H9 (cell line): ENCODE measurements around the gene ARHGAP30. TPM values are rescaled to one million over a fixed set of nuclear protein-coding genes. Genes with fewer than 3 reads are reported as not detected.

Experiments used
- DNase-seq: peaks from one replicate; pipeline ENCODE4 v3.0.0-alpha.2; 2017
- H2AFZ ChIP-seq: one replicate; pipeline ENCODE4 v1.6.1; 2013; ENCODE audit warnings: mild to moderate bottlenecking, low read length, control low read depth, moderate library complexity
- H2AK5ac ChIP-seq: 2 replicates; pipeline ENCODE4 v1.6.1; 2013; ENCODE audit warnings: low read length, control low read depth, mixed read lengths; ENCODE audit not compliant: insufficient read length
- H2BK120ac ChIP-seq: one replicate; pipeline ENCODE4 v1.6.1; 2013; ENCODE audit warnings: low read depth, mild to moderate bottlenecking, low read length, control low read depth, inconsistent platforms; ENCODE audit not compliant: poor library complexity, severe bottlenecking
- H2BK12ac ChIP-seq: 2 replicates; pipeline ENCODE4 v1.6.1; 2013; ENCODE audit warnings: low read length, control low read depth, mixed read lengths, low read depth; ENCODE audit not compliant: insufficient read length
- H2BK15ac ChIP-seq: 2 replicates; pipeline ENCODE4 v1.6.1; 2013; ENCODE audit warnings: low read depth, low read length, control low read depth
- H2BK20ac ChIP-seq: one replicate; pipeline ENCODE4 v1.6.1; 2013; ENCODE audit warnings: low read depth, mild to moderate bottlenecking, low read length, control low read depth, inconsistent platforms; ENCODE audit not compliant: poor library complexity, severe bottlenecking
- H2BK5ac ChIP-seq: 2 replicates; pipeline ENCODE4 v1.6.1; 2013; ENCODE audit warnings: low read length, control low read depth, mixed read lengths; ENCODE audit not compliant: insufficient read length
- H3K14ac ChIP-seq: 2 replicates; pipeline ENCODE4 v1.6.1; 2013; ENCODE audit warnings: low read length, control low read depth; ENCODE audit not compliant: insufficient read depth
- H3K18ac ChIP-seq: 2 replicates; pipeline ENCODE4 v1.6.1; 2013; ENCODE audit warnings: low read depth, mild to moderate bottlenecking, mixed read lengths, low read length, control low read depth; ENCODE audit not compliant: insufficient read length
- H3K23ac ChIP-seq: 2 replicates; pipeline ENCODE4 v1.6.1; 2013; ENCODE audit warnings: low read length, control low read depth, mixed read lengths, low read depth; ENCODE audit not compliant: insufficient read length
- H3K23me2 ChIP-seq: 2 replicates; pipeline ENCODE4 v1.6.1; 2013; ENCODE audit warnings: low read depth, mild to moderate bottlenecking, mixed read lengths, low read length, control low read depth; ENCODE audit not compliant: insufficient read length, poor library complexity, severe bottlenecking
- H3K27ac ChIP-seq: 2 replicates; pipeline ENCODE4 v1.5.1; 2013; ENCODE audit warnings: low read length, control low read depth, mixed read lengths, low read depth; ENCODE audit not compliant: insufficient read length
- H3K27me3 ChIP-seq: 2 replicates; pipeline ENCODE4 v1.6.1; 2013; ENCODE audit warnings: low read length, control low read depth, inconsistent platforms; ENCODE audit not compliant: insufficient read depth
- H3K4ac ChIP-seq: 2 replicates; pipeline ENCODE4 v1.6.1; 2013; ENCODE audit warnings: low read depth, mild to moderate bottlenecking, control low read depth, inconsistent platforms, low read length, moderate library complexity
- H3K4me1 ChIP-seq: 2 replicates; pipeline ENCODE4 v1.6.1; 2013; ENCODE audit warnings: low read length, control low read depth, inconsistent platforms; ENCODE audit not compliant: insufficient read depth
- H3K4me2 ChIP-seq: 2 replicates; pipeline ENCODE4 v1.6.1; 2013; ENCODE audit warnings: low read length, control low read depth, mixed read lengths; ENCODE audit not compliant: insufficient read length, insufficient read depth
- H3K56ac ChIP-seq: 2 replicates; pipeline ENCODE4 v1.6.1; 2013; ENCODE audit warnings: low read depth, mild to moderate bottlenecking, mixed read lengths, low read length, control low read depth; ENCODE audit not compliant: insufficient read length
- H3K79me1 ChIP-seq: 2 replicates; pipeline ENCODE4 v1.6.1; 2013; ENCODE audit warnings: low read depth, mild to moderate bottlenecking, moderate library complexity, low read length, control low read depth, inconsistent platforms; ENCODE audit not compliant: insufficient read depth, poor library complexity, severe bottlenecking
- H3K79me2 ChIP-seq: 2 replicates; pipeline ENCODE4 v1.6.1; 2013; ENCODE audit warnings: low read length, control low read depth, inconsistent platforms; ENCODE audit not compliant: insufficient read depth
- H3K9ac ChIP-seq: 2 replicates; pipeline ENCODE4 v1.6.1; 2013; ENCODE audit warnings: low read length, control low read depth, mixed read lengths; ENCODE audit not compliant: insufficient read length; ENCODE audit errors: extremely low read depth
- H3K9me3 ChIP-seq: one replicate; pipeline ENCODE4 v1.6.1; 2013; ENCODE audit warnings: low read depth, low read length, inconsistent platforms; ENCODE audit not compliant: control insufficient read depth
- H3T11ph ChIP-seq: one replicate; pipeline ENCODE4 v1.6.1; 2013; ENCODE audit warnings: mild to moderate bottlenecking, low read length, control low read depth, inconsistent platforms
- H4K20me1 ChIP-seq: one replicate; pipeline ENCODE4 v1.6.1; 2013; ENCODE audit not compliant: control insufficient read depth, insufficient read length, insufficient read depth
- H4K5ac ChIP-seq: 2 replicates; pipeline ENCODE4 v1.6.1; 2013; ENCODE audit warnings: low read depth, mild to moderate bottlenecking, mixed read lengths, low read length, control low read depth; ENCODE audit not compliant: insufficient read length
- H4K8ac ChIP-seq: replicated peaks from 2 replicates; pipeline ENCODE4 v1.6.1; 2013; ENCODE audit warnings: low read length, control low read depth, mixed read lengths, low read depth; ENCODE audit not compliant: insufficient read length
- H4K91ac ChIP-seq: 2 replicates; pipeline ENCODE4 v1.6.1; 2013; ENCODE audit warnings: low read depth, mild to moderate bottlenecking, moderate library complexity, mixed read lengths, low read length, control low read depth; ENCODE audit not compliant: insufficient read length
- H3K27ac Mint-ChIP-seq, 3 experiments: 2 replicates in 2 of 3; 3 replicates in 1 of 3; pipeline ENCODE4 v1.8.0; 2020 to 2021; ENCODE audit warnings: mixed read lengths in 3 of 3, mild to moderate bottlenecking in 1 of 3, moderate library complexity in 1 of 3
- H3K27me3 Mint-ChIP-seq: 2 replicates; pipeline ENCODE4 v1.8.0; 2021; ENCODE audit warnings: low read depth, mild to moderate bottlenecking, moderate library complexity, mixed read lengths
- H3K36me3 Mint-ChIP-seq, 3 experiments: 2 replicates in 2 of 3; 3 replicates in 1 of 3; pipeline ENCODE4 v1.8.0; 2020 to 2021; ENCODE audit warnings: low read depth in 3 of 3, mixed read lengths in 3 of 3; ENCODE audit not compliant: insufficient read depth in 1 of 3
- H3K4me1 Mint-ChIP-seq, 2 experiments: 2 replicates each; pipeline ENCODE4 v1.8.0; 2020; ENCODE audit warnings: mixed read lengths in 2 of 2
- H3K4me3 Mint-ChIP-seq, 2 experiments: 2 replicates in 1 of 2; 3 replicates in 1 of 2; pipeline ENCODE4 v1.8.0; 2020 to 2021; ENCODE audit warnings: mild to moderate bottlenecking in 2 of 2, mixed read lengths in 2 of 2, moderate library complexity in 1 of 2
- H3K9me3 Mint-ChIP-seq, 2 experiments: 2 replicates in 1 of 2; 3 replicates in 1 of 2; pipeline ENCODE4 v1.8.0; 2020; ENCODE audit warnings: mild to moderate bottlenecking in 2 of 2, mixed read lengths in 2 of 2, moderate library complexity in 1 of 2
- CTCF ChIP-seq: fragments of 200-600 bp; sonication (generic); conservative IDR thresholded peaks from 3 replicates; pipeline ENCODE4 v1.8.0; 2021; ENCODE audit warnings: antibody characterized with exemption, mild to moderate bottlenecking
- WGBS: extraction: QIAGEN DNeasy Blood & Tissue Kit; methylation state at CpG from one replicate; pipeline ENCODE4 v1.1.7; 2013; ENCODE audit warnings: missing lambda C conversion rate, low lambda C conversion rate, mixed read lengths; ENCODE audit not compliant: insufficient read length; ENCODE audit errors: extremely low coverage; 5-methylcytosine and 5-hydroxymethylcytosine counted together
- total RNA-seq: library from RNA; stranded (reverse); gene quantifications from 2 replicates; pipeline ENCODE4 v1.2.1, GENCODE V29; 2021

Gene ARHGAP30
- total RNA-seq, 1 experiment from 2014 or later: 0.13 TPM

- H3K4ac ChIP-seq: no peak overlapping the region
- H3K56ac ChIP-seq: no peak overlapping the region
- DNase-seq: no peak
- H4K5ac ChIP-seq: no peak overlapping the region
- no peak overlapping the region for H3K18ac ChIP-seq
- H2AFZ ChIP-seq: no peak overlapping the region
- H2BK5ac ChIP-seq: no peak overlapping the region
- no peak overlapping the region for H3K4me3 Mint-ChIP-seq
- H3K14ac ChIP-seq: no peak overlapping the region; the same call in 1 of the 2 replicates
- no peaks in the 10 kb centered on the region for H3K79me1 ChIP-seq
- H3K9me3 Mint-ChIP-seq: peaks cover 12% of the 10 kb centered on the region in 2 experiments
- no peak for TF ChIP-seq CTCF
- H3K27me3 Mint-ChIP-seq: peaks cover 45% of the 10 kb centered on the region
- no peaks in the 10 kb centered on the region for H4K20me1 ChIP-seq
- H2BK120ac ChIP-seq: no peak overlapping the region
- no peak overlapping the region for H3K27ac ChIP-seq
- H2AK5ac ChIP-seq: no peak overlapping the region
- peaks cover 13 to 15% of the 10 kb centered on the region in 2 experiments for H3K4me1 Mint-ChIP-seq
- no peak overlapping the region for H3K23ac ChIP-seq
- no CpG with 5 or more reads among the region's 5 CpGs for WGBS
- no peaks in the 10 kb centered on the region for H3K9me3 ChIP-seq
- no peak overlapping the region for H3K4me2 ChIP-seq
- no peak overlapping the region for H3K9ac ChIP-seq
- peaks cover 8% of the 10 kb centered on the region for H3K23me2 ChIP-seq
- H2BK20ac ChIP-seq: no peak overlapping the region
- no peak overlapping the region for H2BK15ac ChIP-seq
- H4K91ac ChIP-seq: no peak overlapping the region
- H3K79me2 ChIP-seq: peaks cover 2% of the 10 kb centered on the region; the same call in 1 of the 2 replicates
- no peaks in the 10 kb centered on the region for H3K4me1 ChIP-seq
- peaks cover 4 to 15% (median 11%) of the 10 kb centered on the region in 3 experiments; a peak in 6 of 7 replicates for H3K36me3 Mint-ChIP-seq
- no peaks in the 10 kb centered on the region; the same call in 1 of the 2 replicates for H3K27me3 ChIP-seq
- no peak overlapping the region for H3T11ph ChIP-seq
- no peak overlapping the region for H4K8ac ChIP-seq
- H2BK12ac ChIP-seq: no peak overlapping the region
- no peak overlapping the region for H3K27ac Mint-ChIP-seq
These were observed 20.6 kb downstream of the ARHGAP30 start for GRCh38 chr1:161048949-161049722.
